Activated CD4-positive, alpha-beta T cell treated with anti-CD3 and anti-CD28 coated beads, Interleukin-2, amount 50 U/mL, for 24 hours (primary cell): ENCODE data around the gene CFAP77.

Experiments
- DNase-seq, 2 donors: peaks; one replicate each; pipeline ENCODE4 v3.0.0-alpha.2; 2020; ENCODE audit warnings: low read depth in 1 of 2, low spot score in 1 of 2

The CFAP77 gene

DNA sequence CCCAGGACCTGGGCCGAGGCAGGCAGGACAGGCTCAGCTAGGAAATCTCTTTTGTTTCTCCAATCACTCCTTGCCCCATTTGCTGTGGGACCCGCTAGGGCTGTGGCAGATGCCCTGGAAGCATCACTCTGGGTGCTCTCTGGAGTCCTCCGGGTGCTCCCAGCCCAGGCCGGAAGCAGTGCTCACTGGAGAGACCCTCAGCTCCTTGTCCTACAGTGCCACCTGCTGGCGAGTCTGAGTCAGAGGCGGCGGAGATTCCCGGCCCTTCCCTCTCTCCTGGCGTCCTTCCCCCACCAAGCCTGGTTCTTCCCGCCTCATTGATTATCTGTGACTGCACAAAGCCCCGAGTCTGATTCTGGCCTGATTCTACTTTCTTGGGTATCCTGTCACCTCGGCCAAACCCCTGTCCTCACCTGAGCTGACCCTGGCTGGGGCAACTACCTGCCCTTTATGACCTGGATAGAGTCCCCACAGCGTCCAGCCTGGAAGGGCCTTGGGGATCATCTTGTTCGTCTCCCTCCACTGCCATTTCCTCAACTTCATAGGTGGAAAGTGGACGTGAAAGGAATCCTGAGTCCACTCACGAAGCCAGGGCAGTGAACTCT, 165.1 kb downstream of the CFAP77 start:
- peak in 1 of 2 donors; percentile 15 for DNase-seq

DNA sequence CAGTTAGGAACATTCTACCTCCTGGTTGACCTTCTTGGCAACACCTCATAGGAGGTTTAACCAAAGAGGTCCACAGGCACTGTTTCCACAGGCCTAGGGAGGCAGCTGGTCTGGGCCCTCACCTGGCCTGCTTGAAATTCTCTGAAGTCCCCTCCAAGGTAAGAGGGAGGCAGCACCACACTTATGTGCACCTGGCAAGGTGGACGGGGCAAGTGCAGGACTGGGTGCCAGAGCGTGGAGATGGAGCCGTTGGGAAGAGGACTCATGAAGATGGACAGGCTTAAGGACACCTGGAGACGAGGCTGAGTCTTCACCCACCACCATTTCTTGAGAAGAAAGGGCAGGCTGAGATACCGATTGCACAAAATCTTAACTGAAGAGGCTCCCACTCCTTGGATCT, 165.8 kb downstream of the CFAP77 start:
- no peak for DNase-seq

DNA sequence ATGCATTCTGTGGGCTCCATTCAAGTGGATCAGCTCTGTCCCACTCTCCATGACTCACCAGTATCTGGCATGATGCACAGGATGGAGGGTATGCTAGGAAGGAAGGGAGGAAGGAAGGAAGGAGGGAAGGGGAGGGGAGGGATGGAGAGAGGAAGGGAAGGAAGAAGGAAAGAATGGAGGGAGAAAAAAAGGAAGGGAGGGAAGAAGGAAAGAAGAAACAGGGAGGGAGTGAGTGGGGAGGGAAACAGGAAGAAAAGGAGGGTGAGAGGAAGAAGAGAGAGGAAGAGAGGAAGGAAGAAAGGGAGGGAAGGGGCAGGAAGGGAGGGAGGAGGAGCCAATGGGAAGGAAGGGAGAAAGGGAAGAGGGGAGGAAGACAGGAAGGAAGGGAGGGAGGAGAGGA, 167.1 kb downstream of the CFAP77 start:
- no peak for DNase-seq

DNA sequence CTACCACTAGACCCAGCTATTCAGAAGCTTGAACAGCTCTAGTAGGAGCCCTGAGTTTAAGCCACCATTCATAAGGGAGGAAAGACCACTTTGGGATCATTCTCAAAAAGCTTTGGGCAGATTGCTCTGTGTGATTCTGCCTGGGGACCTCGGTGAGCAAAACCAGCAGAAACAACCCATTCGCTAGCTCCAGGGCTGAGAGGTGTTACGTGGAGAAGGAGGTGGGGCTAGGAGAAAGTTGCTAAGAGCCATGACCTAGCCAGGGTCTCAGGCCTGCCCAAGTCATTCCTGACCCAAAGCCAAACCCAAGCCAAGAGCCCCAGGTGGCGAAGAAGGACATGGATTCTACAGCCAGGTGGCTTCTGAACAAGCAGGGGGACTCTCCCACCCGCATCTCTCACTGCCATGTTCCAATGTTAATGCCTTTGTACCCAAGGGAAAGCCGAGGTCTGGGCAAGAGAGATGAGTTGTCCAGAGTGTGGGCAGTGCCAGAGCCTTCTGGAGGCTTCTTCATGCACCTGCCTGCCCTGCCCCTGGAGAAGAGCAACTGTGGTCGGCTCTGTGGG, 168.4 kb downstream of the CFAP77 start:
- DNase-seq: no peak

DNA sequence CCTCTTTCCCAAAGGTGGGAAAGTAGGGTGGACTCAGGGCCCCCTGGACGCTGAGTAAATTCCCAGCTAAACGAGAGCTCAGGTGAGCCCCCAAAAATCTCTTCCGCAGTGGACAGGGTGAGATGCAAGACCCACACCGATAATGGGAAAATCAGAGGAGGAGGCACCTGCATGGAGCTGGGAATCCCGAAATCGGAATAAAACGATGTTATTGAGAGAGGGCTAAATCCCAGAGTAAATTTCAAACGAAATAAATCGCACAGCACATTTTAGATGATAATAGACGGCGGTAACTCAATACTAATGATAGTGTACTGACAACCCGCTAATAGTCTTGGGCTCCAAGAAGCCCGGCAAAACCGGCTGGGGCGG, 169.4 kb downstream of the CFAP77 start:
- no peak for DNase-seq

DNA sequence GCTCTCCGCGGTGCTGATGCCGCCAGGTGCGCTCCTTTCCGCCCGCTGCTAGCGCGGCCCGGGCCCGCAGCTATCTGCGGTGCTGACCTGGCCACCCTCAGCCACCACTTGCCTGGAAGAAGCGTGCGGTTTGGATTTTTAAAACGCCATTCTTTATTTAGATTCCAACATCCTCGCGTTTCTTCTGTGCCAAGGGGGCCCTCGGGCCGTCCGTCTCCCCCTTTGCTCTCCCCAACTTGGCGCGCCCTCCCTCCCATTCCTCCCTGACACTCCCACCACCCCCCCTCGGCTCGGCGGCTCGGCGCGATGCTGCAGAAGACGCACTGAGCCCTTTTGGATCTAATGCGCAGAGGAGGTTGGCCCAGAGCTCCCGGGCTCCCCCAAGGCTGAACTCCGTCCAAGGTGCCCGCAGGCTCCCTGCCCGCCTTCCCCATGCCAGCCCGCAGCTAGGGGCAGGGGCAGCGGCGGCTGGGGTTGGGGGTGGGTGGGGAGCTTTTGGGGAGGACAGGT, 172.3 kb downstream of the CFAP77 start, which contains the start of gene BARHL1:
Gene BARHL1, plus strand, starts transcription at position 331 of the 510 bp plus-strand sequence. CDS start 192 bp downstream, outside the sequence.
- no peak for DNase-seq

DNA sequence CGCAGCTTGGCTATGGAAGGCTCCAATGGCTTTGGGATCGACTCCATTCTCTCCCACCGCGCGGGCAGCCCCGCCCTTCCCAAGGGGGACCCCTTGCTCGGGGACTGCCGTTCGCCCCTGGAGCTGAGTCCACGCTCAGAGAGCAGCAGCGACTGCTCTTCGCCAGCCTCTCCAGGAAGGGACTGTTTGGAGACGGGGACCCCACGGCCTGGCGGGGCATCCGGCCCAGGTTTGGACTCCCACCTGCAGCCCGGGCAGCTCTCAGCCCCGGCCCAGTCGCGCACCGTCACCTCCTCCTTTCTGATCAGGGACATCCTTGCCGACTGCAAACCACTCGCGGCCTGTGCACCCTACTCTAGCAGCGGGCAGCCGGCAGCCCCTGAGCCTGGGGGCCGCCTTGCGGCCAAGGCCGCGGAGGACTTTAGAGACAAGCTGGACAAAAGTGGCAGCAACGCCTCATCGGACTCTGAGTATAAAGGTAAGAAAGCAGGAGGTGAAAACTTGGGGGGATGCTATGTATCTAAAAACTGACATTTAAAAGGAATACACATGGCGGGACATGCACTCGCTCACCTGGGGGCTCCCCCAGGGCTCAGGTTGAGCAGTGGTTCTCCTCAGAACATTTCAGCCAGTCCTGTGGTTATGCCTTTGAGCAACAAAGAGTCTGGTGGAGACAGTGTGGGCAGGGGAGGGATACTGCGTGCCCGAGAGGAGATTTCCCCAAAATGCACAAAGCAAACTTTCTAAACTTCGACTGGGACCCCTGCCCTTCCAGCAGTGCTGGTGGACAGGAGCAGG, 173.0 kb downstream of the CFAP77 start:
- DNase-seq: no peak

DNA sequence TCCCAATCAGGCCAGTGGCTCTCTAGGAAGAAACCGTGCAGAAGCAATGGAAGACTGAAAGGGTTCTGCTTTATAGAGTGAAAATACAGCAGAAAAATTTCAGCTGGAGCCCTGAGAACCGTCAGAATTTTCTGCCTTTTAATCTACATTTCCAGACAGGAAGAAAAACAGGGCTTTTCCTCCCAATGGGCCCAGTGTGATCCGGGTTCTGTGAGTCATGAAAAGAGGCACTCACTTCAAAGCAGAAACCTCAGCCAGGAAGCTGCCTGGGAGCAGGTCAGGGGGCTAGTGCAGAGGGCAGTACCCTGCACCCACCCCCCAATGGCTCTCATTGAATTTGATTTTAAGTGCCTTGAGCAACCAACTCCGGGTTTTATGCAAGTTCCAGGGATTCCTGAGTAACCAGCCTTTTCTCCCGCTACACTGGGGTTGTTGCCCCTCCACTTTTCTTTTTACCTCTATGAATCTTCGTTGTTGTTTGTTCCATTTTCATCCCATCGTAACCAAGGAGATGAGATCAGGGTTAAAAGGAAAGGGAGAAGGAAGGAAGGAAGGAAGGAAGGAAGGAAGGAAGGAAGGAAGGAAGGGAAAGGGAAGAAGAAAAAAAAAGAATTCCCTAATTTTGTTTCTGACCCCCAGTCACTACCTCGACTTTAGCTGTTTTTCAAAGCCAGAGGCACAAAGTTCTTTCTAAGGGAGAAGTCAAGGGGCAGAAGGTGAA, 173.7 kb downstream of the CFAP77 start:
- no peak for DNase-seq

DNA sequence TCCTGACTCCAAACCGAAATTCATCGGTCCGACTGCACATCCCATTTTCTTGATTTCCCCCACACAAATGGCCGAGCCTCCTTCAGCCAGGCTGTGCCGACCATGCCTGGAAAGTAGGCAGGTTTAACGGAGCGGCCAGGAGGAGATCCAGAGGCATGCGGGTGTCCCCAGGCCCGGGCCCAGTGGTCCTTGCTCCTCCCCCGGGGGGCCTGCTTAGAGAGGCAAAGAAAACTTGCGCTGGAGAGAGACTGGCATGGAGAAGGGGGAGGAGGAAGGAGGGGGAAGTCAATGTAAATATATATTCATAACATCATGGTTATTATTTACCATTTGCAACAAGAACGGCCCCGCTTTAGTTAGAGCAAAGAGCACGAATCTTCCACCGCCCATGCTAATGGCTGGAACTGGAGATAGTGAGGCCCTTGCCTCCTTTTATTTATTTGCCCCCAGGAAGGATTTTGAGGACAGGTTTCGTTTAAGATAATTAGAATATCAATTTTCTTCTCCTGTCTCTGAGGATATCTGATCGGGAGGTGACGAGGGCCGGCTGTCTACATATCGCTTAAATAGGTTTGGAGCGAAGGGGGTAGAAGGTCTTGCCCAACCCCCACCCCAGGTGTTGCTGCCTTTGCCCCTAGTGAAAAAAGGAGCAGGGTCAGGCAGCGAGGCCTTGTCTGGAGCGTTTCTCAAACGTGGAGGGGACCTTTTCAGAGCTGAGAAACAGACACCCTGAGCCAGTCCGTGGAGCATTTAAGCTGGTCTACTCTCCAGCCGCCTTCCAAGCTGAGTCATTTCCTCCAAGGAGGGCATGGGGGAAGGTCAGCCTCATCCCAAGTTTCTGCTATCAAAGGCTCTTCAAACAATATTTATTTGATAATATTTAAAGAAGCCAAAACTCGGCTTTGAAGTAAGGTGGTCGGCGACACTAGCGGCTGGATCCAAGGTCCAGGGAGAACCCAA, 174.9 kb downstream of the CFAP77 start:
- no peak for DNase-seq

DNA sequence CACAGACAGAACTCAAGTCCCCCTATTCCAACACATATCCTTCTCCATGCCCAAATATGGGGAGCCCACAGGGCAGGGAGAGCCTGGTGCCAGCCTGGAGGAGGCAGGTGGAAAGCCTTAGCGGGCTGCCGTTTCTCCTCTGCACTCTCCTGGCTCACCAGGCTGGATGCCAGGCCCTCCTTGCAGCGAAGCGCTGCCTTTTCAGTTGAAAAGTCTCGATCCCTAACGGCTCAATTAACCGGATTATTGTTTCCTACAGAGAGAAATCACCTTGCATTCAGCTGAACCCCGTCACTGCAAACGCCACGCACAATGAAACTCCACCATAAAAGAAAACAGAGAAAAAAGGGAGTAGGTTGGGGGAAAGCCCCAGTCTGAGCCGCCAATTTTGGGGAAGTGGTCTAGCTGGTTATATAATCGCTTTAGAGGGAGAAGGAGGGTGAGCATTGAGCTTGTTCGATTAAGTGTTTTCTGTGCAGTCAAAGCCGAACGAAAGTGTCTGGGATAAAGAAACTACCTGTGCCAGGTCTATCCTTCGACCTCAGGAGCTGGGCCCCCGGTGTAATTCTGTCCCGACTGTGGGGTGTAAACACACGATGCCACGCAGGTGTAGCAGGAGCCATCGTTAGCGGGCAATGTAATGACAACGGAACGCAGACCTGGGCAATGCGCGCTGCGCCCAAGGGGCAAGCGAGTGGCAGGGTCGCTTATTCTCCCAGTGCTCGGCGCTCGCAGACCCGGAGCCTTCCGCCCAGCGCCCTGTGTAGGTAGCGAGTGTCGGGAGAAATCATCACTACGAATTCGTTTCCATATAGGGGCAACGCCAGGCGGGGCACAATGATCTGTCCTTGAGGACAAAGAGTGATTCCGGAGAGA, 176.2 kb downstream of the CFAP77 start:
- DNase-seq: no peak

DNA sequence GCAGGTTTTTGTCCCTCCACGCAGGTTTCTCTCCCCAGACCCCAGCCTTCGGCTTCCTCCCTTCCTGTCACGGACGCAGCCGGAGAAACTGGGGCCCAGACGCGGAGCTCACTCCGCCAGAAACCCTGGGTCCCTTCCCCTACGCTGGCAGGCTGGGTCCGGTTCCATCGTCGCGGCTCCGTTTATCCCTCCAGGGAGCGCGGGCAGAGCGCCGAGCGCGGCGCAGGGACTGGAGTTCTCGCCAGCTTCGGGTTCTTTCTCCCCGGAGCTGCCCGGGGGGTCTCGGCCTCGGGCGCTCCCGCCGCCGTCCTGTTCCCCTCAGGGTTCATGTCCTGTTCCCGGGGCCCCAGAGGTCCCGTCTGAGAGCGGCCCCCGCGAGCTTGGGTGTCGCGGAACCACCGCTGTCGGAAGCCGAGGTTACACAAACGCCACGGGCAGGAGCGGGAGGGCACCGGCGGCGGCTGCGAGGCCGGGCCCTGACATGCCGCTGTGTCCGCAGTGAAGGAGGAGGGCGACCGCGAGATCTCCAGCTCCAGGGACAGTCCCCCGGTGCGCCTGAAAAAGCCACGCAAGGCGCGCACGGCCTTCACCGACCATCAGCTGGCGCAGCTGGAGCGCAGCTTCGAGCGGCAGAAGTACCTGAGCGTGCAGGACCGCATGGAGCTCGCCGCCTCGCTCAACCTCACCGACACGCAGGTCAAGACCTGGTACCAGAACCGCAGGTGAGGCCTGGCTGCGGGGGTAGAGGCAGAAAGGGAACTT, 177.0 kb downstream of the CFAP77 start:
- DNase-seq: no peak

DNA sequence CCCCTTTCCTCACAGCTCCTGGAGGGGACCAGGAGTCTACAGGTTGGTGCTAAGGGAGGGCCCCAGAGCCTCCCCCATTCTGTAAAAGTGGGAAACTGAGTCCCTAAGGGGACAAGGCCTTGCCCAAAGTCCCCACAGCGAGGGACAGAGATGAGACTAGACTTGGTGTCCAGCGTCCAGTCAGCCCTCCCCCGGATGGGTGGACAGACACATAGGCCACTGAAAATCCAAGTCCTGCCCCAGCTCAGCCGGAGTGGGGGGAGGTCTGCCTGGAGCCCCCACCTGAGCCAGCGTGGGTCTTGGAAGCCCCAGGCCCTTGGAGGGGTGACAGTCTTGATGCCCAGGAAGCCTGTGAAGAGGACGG, 177.6 kb downstream of the CFAP77 start:
- no peak for DNase-seq

DNA sequence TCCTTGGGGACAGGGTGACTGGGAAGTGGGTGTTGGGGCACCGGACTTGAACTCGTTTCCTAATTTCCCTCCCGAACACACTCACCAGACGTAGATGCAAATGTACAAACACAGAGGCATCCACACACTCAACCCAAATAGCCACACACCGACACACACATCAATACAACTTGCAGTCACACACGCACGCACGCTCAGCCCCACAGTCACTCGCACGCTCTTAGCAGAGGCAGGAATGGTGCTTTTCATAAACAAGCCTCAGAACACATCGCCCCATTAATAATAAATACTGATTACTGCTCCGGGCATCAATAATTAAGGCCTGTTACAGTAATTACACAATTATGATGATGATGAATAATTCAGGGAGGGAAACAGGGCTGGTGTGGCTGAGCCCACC, 178.1 kb downstream of the CFAP77 start:
- DNase-seq: no peak

DNA sequence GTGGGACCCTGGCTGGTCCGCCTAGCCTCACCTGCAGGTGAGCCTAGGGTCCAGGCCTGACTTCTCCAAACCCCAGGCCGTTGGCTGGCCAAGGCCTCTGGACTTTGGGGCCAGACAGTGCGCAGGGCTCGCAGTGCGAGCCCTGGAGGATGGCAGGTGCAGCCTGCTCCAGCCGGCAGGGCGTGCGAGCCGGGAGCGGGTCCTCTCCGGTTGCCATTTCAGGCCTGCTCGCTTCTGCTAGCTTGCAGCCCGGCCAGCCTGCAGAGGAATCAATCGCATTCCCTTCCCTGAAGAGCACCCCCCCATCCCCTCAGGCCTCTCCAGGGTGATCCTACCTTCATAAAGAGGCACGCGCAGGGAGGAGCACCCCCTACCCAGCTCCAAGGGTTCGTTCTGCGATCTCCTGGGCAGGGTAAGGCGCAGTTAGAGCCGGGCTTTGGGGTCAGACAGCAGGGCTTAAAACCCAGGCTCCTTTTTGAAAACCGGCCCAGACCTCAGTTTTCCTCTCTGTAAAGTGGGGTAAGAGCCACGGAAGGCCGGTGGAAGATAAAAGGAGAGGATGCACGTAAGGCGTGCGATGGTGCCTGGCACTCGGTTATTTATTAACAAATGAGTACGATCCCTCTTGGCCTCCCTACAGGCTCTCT, 178.6 kb downstream of the CFAP77 start:
- DNase-seq: no peak

DNA sequence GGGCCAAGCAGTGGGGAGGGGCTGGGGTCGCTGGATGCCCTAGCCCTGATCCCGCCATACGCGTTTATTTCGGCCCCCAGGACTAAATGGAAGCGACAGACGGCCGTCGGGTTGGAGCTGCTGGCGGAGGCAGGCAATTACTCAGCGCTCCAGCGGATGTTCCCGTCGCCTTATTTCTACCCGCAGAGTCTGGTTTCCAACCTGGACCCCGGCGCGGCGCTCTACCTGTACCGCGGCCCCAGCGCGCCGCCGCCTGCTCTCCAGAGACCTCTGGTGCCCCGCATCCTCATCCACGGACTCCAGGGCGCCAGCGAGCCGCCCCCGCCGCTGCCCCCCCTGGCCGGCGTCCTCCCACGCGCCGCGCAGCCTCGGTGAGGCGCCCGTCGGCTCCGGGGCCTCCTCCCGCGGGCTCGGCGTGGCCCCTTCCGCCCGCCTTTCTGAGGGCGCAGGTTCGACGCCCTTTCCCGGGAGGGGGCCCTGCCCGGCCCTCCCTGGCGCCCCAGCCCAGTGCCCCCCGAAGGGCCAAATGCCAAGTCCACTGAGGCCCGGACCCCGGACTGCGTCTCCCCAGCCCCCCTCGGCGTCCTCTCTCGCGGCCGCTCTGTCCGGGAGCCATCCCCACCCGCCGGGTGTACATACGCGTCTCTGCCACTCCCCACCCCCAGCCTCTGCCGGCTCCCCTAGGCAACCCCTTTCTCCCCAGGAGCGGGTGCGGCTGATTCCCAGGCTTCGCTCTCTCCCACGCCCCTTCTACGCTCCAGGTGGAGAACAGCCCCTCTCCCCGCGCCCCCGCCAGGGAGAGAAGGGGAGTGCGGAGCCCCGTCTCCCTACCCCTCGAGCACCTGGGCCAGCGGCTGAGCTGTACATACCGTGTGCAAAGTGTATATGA, 179.4 kb downstream of the CFAP77 start:
- DNase-seq: no peak

DNA sequence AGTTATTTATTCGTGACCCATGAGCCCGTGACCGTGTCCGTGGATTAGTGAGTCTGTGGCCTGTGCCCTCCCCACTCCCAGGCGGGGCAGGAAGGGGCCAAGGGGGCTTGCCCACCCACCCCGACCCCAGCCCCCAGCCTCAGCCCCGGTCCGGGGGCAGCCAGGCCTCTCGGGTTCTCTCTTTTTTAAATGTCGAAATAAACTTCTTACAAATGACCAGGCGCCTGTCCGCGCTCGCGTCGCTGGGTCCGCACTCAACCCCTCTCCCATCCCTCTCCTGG, 180.0 kb downstream of the CFAP77 start:
- DNase-seq: no peak

DNA sequence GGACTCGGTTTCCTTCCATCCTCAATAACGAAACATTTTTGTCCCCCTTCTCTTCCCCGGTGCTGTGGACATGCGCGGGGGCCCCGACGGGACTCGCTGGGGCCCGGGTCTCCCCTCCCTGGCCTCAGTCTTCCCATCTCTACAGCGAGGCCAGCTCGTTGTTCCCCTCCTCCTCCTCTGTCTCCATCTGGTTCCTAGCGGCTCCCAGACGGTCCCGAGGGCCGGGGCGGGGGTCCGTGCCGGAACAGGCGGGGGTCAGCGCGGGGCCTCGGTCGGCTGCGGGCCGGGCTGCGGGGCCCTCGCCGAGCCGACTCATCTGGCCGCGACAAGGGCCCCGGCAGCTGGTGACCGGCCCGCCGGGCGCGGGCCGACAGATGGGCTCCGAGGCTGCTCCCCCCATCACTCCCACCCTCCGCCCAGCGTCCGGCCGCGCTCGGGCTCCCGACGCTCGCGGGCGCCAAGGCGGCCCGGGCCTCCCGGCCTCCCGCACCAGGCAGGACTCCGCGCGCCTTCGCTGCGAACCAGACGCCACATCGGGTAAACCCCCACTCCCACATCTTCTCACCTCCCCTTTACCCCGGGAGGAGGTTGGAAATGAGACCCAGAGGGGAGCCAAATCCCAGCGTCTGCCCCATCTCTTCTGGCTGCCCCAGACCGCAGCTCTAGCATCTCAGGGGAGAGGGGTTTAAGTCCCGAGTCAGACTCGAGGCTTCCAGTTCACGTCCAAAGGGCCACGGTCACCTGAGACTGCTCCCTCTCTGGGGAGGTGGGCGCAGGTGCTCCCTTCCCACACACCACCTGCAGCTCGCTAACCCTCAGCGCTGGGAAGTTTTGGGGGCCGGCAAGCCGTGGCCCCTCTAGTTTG, 180.5 kb downstream of the CFAP77 start:
- DNase-seq: no peak
